Suprapubic skin (tissue), 4 donors: ENCODE data around the gene LRRC8B.

Experiments used
- EP300 ChIP-seq: sonication (generic); formaldehyde crosslinking; IDR thresholded peaks from one replicate; pipeline ENCODE4 v1.6.1; 2017; ENCODE audit warnings: antibody characterized with exemption
- POLR2A ChIP-seq, 2 donors: fragments of 450-650 bp; IDR thresholded peaks; one replicate each; pipeline ENCODE4 v1.6.1; 2017; ENCODE audit warnings: antibody characterized with exemption in 2 of 2, mild to moderate bottlenecking in 2 of 2, moderate library complexity in 2 of 2
- POLR2AphosphoS5 ChIP-seq, 3 donors: sonication (generic); formaldehyde crosslinking; IDR thresholded peaks; one replicate each; pipeline ENCODE4 v1.6.1; 2017; ENCODE audit warnings: antibody characterized with exemption in 3 of 3
- TF ChIP-seq, protein P1 (sequence below), 2 donors: fragments of 200-600 bp in 1 of 2; fragments of 450-650 bp in 1 of 2; sonication (generic) in 1 of 2; IDR thresholded peaks; one replicate each; pipeline ENCODE4 v1.5.1; 2016 to 2019; ENCODE audit warnings: antibody characterized with exemption in 2 of 2, mild to moderate bottlenecking in 1 of 2, moderate library complexity in 1 of 2

DNA sequence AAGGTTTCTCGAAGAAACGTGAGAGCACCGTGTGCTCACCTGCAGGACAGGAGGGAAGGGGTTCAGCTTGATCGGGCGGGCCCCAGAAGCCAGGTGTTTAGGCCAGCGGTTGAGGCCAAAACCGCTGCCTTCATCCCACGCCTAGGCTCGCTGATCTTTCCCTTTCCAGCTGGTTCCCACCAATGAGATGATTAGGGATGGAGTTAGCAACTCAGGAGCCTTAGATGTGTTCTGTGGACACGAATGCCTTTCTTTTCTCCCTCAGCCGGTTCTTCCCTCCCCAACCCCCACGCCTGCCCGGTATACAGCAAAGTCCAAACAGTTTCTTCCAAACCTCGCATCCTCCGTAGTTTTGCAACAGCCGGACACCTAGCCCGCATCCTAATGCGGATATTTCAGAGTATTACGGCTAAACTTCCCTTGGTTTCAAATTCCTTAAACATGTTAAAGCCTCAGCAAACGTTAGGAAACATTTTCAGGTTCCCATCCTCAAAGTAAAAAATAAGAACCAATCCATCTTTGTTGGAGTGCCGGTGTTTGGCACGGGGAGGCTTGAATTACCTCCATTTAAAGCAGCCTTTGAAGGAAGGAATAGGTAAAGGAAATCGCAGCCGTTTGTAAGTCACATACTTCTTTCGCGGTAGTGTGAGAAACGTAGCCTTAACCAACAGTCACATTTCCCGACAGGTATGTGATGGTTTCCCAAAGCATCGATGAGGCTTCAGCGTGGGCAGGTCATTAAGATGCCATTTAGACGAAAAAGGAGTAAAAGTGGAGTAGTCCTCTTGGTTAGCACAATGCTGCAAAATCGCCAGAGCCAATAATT, 109.4 kb downstream of the LRRC8B start:
- TF ChIP-seq, protein P1, sequence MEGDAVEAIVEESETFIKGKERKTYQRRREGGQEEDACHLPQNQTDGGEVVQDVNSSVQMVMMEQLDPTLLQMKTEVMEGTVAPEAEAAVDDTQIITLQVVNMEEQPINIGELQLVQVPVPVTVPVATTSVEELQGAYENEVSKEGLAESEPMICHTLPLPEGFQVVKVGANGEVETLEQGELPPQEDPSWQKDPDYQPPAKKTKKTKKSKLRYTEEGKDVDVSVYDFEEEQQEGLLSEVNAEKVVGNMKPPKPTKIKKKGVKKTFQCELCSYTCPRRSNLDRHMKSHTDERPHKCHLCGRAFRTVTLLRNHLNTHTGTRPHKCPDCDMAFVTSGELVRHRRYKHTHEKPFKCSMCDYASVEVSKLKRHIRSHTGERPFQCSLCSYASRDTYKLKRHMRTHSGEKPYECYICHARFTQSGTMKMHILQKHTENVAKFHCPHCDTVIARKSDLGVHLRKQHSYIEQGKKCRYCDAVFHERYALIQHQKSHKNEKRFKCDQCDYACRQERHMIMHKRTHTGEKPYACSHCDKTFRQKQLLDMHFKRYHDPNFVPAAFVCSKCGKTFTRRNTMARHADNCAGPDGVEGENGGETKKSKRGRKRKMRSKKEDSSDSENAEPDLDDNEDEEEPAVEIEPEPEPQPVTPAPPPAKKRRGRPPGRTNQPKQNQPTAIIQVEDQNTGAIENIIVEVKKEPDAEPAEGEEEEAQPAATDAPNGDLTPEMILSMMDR (IDR thresholded peaks at IDR 0.05) = no peak
- TF ChIP-seq POLR2A (IDR thresholded peaks at IDR 0.05) (no peak), POLR2AphosphoS5 (IDR thresholded peaks at IDR 0.05) (no peak), EP300 (no peak)
